Lower leg skin (tissue), 3 donors: ENCODE measurements around the gene TNPO1.

Experiments used
- POLR2A ChIP-seq, 2 donors: fragments of 450-650 bp; IDR thresholded peaks; one replicate each; pipeline ENCODE4 v1.6.1; 2016 to 2017; ENCODE audit warnings: antibody characterized with exemption in 2 of 2, mild to moderate bottlenecking in 1 of 2, moderate library complexity in 1 of 2
- TF ChIP-seq, protein P1 (sequence below), 3 donors: fragments of 450-650 bp; IDR thresholded peaks; one replicate each; pipeline ENCODE4 v1.5.1; 2016; ENCODE audit warnings: antibody characterized with exemption in 3 of 3, mild to moderate bottlenecking in 3 of 3, moderate library complexity in 2 of 3

DNA sequence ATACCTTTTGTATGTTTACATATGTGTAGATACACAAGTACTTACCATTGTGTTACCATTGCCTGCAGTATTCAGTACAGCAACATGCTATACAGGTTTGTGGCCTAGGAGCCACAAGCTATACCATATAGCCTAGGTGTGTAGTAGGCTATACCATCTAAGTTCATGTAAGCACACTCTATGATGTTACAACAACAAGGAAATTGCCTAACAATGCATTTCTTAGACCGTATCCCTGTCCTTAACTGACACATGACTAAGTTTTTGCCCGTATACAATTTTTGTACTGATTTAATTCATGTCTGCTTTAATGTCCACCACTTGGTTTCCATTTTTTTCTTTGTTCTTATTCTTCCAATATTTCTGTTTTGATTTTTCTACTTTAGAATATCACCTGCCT is 18.5 kb downstream of the TNPO1 start:
- TF ChIP-seq, protein P1, sequence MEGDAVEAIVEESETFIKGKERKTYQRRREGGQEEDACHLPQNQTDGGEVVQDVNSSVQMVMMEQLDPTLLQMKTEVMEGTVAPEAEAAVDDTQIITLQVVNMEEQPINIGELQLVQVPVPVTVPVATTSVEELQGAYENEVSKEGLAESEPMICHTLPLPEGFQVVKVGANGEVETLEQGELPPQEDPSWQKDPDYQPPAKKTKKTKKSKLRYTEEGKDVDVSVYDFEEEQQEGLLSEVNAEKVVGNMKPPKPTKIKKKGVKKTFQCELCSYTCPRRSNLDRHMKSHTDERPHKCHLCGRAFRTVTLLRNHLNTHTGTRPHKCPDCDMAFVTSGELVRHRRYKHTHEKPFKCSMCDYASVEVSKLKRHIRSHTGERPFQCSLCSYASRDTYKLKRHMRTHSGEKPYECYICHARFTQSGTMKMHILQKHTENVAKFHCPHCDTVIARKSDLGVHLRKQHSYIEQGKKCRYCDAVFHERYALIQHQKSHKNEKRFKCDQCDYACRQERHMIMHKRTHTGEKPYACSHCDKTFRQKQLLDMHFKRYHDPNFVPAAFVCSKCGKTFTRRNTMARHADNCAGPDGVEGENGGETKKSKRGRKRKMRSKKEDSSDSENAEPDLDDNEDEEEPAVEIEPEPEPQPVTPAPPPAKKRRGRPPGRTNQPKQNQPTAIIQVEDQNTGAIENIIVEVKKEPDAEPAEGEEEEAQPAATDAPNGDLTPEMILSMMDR (IDR thresholded peaks at IDR 0.05), result no peak
- no peak for TF ChIP-seq POLR2A (IDR thresholded peaks at IDR 0.05)
